Activated T-cell treated with anti-CD3 and anti-CD28 coated beads for 1 hour (primary cell): Measurements from ENCODE around the gene FAM237A.

ENCODE experiments used
- DNase-seq: peaks from one replicate; pipeline ENCODE4 v3.0.0-alpha.2; 2020; ENCODE audit warnings: low read depth

The FAM237A gene

GRCh38 chr2:206642075-206643025, at the start of gene FAM237A:
Gene FAM237A (plus strand): TSS chr2:206642487. CDS start chr2:206644237, 1,750 bp downstream.
- no peak for DNase-seq

DNA sequence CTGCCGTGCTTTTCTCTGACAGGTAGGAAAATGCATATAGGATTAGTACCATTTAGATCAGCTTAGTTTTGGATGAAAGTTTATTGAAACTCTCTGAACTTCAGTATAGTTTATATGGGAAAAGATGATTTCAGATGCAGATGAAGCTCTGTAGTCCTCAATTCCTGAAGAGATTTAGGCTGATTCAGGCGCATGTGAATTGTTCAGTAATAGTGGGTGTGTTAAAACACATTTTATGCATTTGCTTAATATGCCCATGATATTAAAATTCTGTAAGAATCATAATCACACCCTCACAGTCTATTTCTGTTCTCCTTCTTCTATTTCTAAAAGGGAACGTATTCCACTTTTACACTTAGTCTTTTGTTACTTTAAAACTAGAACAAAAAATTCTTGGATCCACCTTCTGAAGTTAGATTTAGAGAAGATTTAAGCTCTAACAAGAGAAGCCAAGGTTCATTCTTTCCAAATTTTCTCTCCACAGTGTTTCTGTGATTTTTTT, 44.5 kb upstream of the FAM237A start:
- DNase-seq, result no peak

- DNase-seq, result no peak
Observed at GRCh38 chr2:206603243-206603642, 39.0 kb upstream of the FAM237A start.

DNA sequence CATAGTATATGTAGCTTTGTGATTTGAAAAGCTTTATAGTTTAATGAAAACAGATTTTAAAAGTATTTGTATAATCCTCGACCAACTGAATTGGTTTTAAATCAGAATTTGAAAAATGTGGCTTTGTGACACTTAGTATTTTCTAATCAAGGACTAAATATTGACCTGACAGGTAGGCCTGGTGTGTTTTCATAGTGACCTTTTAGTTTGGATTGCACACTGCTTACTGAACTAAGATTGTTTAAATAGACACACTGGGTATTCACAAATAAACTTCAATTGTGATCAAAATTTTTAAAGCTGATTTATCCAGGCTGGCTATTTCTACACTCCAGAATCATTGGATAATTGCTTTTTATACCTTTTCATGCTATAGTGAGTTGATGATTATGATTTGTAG, 31.8 kb upstream of the FAM237A start:
- DNase-seq, result no peak

DNA sequence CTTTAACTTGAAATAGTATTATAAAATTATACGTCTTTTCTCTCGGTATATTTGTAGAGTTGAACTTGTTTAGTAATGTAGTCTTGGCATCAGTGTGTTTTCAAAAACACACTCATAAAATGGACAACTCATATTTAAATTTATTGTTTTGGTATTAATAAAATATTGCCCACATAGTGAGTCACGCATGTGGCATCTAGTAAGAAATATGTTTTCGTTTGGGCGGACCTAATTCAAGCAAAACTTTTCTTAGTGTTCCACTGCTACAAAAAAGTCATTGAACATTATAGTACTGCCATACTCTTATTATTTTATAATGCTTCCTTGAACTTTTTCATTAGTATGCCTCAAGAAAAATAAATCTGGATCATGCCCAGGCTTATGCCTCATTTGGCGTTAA, 31.1 kb upstream of the FAM237A start:
- DNase-seq, result no peak

DNA sequence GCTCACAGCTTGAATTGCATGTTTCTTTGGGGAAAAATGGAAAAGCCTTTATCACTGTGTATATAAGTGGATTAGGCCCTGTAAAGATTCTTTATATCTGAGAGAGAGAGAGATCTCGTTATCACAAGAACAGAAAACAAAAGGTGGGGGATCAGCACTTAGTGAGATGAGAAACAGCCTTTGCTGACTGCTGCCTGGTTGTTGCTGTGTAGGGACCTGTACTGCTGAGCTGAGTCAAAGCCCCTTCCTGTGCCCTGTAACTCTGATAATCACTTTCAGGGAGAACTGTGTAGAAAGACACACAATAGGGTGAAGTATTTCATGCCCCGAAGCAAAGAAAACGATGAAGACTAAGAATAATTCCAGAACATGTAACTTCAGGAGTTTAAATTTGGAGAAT, 30.6 kb upstream of the FAM237A start:
- DNase-seq, result no peak

DNA sequence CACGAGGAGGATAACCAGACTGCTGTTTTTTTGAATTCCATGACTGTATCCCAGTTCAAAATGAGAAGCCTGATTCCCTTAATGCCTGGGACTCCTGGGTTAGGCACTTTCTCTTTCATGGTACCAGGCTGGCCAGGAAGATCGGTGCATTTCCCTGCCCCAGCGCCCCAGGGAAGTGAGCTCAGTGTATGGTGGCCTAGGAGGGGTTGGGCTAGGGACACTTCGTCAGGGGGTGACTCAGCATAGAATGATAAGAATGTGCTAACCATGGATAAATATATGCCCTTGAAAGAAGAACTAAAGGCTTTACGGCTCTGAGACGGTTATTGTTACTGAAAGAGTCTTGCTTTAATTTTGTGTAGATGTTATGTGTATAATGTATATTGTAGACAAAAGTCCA, 27.5 kb upstream of the FAM237A start:
- DNase-seq, result no peak

GRCh38 chr2:206615417-206616089, 26.7 kb upstream of the FAM237A start:
- no peak for DNase-seq

GRCh38 chr2:206616151-206616550, 26.1 kb upstream of the FAM237A start:
- no peak for DNase-seq

DNA sequence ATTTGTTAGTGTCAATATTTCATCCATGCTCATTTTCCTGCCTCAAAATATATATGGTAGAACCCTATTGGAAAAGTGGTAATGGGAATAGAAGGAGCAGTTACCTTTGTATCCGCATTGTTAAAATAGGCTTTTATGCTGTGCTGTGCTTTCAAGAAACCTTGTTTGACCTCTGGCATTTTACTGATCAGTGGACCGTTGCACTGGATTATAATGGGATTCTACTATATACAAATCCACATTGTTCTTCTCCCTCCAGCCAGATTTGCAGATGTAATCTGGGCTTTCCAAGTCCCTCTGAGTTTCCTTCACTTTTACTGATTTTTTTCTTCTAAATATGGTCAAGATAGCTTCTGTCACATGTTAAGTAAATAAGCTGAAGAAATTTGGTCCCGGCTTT, 23.3 kb upstream of the FAM237A start:
- no peak for DNase-seq

DNA sequence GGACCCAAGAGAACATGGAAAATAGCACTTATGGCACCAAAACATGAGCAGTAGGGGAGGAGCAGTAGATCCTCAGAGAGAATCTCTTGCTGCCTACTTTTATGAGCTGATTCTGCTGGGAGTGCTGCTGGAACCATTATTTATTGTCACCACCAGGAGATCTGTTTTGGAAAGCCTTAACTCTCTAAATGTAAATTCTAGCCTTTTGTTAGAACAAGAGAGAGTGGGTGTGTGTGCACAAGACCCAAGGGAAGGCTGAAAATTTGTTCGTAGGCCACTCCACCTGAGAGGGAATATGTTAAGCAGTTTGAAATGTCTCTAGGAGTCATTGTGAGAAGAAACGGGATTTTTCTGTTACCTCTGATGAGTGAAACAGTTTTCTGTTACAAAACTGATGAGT, 16.2 kb upstream of the FAM237A start:
- DNase-seq, result no peak

DNA sequence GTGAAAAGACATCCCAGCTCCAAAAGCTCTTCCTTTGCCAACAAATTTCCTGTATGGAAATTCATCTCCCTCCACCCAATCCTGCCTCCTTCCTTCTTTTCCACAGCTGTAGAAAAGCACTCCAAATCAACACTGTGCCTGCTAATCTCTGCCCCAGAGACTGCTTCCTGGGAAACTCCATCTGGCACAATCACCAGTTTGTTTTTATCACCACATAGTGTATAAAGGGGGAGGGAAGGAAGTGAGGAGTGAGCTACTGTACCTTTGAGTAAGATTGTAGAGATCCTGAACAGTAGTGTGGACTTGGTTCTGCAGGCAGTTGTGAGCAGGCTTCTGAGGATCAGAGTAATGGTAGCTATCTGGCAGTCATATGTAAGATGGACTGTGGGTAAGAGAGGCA, 14.7 kb upstream of the FAM237A start:
- no peak for DNase-seq

DNA sequence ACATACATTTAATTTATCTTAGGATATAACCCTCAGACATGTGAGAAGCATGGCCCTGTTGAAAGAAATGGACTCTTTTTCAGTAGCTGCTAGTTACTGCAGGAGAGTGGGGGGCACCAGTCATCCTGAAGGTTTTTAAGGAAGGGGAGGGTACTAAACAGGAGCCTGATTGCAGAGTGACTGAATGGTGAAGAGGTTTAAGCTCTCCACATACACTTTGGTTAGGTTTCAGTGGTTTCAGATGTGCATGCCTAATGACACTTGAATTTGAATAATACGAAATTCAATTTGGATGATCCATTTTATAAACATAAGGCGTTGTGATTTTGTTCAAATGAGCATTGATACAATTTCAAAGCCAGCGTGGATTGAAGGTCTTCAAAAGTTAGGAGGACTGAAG, 10.9 kb upstream of the FAM237A start:
- DNase-seq, result no peak

DNA sequence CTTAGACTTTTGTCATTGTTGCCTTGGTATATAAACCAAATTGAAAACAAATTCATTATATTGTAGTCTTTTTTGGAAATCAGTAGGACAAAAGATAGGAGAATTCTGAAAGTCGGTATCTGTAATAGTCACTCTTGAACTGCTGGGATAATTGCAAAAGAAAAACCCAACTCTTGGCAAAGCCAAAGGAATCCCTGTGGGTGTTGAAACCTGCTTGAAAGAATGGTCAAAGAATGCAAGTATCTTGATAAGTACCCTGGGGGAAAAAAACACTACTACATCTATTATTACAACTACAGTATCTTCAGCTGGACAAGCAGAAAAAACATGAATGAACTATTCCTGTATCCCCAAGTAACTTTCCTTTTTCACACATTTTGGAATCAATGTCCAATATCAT, 7.3 kb upstream of the FAM237A start:
- DNase-seq, result no peak

- DNase-seq, result no peak
Observed at GRCh38 chr2:206639636-206640035, 2.7 kb upstream of the FAM237A start.

DNA sequence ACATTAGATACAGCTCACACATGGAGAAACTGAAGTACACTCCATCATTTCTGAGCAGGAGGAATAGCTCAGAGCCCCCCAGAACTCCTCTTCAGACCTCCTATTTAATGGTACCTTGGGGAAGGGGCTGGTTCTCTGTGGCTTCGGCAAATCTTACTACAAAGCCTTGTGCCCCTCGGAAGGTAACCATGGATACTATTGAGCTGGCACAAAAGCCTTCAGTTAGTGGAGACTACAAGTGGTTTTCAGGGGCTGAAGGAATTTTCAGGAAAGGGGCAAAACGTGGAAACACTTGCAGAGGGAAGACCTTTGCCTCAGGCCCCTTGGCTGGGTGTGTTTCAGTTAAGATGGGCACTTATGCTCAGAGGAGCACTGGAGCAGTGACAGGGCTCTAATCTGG, 1.1 kb upstream of the FAM237A start:
- DNase-seq, result no peak

- no peak for DNase-seq
Observed at GRCh38 chr2:206647985-206648384, 5.7 kb downstream of the FAM237A start.

DNA sequence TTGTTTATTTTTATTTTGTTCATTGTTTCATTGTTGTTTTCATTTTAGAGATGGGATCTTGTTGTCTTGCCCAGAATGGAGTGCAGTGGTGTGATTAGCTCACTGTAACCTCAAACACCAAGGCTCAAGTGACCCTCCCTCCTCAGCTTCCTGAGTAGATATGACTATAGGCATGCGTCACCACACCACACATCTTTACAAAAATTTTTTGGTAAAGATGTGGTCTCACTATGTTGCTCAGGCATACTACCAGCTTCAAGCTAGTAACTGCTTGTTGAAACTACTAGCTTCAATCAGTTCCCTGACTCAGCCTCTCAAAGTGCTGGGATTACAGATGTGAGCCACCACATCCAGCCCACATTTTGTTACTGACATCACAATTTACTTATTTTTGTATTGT, 14.8 kb downstream of the FAM237A start:
- DNase-seq, result no peak

DNA sequence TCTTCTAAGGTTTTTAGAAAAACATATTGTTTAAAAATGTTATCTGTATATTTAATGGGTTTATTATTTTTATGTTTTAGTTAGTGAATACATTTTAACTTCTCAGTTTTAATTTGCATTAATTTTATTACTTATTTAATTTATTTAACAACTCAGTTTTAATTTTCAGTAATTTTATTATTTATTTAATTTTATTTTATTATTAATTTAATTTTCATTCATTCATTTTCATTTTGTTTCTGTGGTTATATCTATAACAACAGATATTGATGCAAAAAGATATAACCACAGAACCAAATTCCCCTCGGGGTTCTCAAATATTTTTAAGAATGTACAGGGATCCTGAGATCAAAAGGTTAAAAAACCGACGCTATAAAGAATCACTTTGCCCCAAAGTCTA, 23.0 kb downstream of the FAM237A start:
- no peak for DNase-seq

DNA sequence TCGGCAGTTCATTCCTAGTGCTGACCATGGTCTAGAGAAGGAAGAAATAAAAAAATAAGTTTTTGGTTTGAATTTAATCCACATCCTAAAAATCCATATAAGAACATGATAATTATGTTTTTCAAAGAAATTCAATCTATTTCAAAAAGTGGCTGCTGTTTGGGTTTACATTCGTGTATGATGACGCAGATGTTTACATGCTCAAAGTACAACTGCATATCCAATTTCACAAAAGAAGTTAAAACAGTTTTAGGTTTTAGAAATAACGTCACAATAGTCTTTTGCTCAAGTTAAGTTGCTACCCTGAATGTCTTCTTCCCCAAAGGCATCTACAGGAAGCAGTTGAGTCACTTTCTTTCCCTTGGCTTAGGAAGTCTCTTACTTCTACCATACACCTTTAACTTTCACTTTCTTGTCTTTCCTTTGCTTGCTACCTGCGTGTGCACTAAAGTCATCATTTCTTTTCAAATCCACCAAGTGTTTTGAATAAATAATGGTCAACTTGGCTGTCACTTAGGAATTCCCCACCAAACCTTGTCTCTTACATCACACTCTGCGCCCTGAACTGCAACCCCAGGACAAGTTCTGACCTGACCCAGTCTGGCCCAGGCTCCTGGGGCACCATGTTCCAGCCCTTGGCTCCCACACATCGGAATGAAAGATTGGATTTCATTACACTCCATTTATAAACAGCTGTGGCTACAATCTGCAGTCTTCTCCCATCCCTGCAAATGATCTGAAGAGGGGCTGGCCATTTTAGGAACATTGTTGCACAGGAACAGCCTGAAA, 28.4 kb downstream of the FAM237A start:
- no peak for DNase-seq

DNA sequence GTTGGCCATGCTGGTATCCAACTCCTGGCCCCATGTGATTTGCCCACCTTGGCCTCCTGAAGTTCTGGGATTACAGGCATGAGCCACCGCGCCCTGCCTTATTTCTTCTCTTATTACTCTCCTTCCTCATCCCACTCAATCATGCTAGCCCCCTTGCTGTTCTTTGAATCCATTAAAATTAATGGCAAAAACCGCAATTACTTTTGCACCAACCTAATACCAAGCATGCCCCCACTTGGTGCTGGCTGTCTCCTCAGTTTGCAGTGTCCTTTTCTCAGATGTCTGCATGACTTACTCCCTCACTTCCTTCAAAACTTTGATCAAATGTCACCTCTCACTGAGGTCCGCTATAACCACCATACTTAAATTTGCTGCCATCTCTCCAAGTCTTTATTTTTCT, 41.3 kb downstream of the FAM237A start:
- no peak for DNase-seq

- DNase-seq, result no peak
Observed at GRCh38 chr2:206688453-206688852, 46.2 kb downstream of the FAM237A start.
